CD4-positive, alpha-beta T cell treated with Interleukin-10 for 1 hour (primary cell): ENCODE measurements around the gene ATG12.
"Not testable (repeated sequence)": the region's sequence is repeated elsewhere in the genome, so short reads cannot be mapped to it uniquely, and the experiment has no call there.

Experiments used
- DNase-seq: peaks from one replicate; pipeline ENCODE4 v3.0.0-alpha.2; 2020

Gene ATG12

GRCh38 chr5:115842089-115842935 is 947 bp upstream of the ATG12 start:
- peak; percentile 16 for DNase-seq

DNA sequence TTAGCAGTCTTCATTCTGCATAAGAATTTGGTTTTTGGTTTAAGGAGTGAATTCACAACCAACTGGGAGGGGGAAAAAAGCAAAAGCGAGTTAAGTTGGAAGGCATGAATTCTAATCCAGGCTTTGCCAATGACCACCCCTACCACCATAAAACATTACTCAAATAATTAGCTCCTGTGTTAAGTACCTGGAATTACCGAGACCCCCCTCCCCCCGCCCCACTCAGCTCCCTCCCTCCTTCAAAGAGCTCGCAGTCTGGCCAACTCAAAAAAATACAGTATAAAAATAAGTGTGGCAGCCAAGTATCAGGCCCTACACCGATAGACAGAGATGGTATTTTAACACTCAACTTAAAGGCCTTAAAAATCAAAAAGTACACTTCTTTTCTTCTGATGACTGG is 492 bp downstream of the ATG12 start:
- DNase-seq = no peak

DNA sequence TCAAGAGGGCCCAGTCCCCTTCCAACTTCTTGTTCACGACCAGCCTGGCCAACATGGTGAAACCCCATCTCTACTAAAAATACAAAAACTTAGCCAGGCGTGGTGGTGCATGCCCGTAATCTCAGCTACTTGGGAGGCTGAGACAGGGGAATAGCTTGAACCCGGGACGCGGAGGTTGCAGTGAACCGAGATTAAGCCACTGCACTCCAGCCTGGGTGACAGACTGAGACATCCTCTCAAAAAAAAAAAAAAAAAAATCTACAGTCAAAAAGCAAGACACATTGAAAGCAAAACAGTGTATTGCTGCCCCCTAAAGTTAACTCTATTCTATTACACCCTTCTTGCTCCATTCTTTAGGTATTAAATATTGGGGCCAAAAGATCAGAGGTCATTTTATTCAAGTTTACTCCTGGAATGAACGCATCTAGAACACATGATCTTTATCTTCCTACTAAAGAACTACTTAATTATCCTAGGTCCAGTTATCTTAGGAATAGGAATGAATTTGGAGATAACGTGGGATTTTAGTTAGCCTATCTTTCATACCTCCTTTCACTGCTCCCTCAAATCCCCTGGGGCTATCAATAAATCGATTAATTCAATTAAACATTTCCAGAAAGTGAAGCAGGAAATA is 2.4 kb downstream of the ATG12 start:
- peak; percentile 76 for DNase-seq

DNA sequence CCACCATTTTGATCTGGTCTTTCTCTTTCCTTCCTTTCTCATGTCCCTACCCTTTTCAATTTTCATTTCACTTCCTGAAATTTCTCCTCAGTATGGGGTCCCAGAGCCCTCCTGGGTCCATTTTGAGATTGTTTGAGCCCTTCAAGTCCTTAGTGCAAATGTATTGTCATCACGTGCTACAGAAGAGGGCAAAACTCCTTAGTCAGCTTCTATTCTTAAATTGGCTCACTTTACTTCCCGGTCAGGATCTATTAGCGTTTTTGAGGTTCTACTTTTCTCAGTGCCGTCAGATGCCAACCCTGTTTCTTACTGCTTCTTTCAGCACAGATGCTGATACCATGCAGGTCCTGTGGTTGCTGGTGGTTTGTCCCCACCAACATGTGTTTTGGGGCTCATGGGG is 5.9 kb downstream of the ATG12 start:
- DNase-seq = no peak

DNA sequence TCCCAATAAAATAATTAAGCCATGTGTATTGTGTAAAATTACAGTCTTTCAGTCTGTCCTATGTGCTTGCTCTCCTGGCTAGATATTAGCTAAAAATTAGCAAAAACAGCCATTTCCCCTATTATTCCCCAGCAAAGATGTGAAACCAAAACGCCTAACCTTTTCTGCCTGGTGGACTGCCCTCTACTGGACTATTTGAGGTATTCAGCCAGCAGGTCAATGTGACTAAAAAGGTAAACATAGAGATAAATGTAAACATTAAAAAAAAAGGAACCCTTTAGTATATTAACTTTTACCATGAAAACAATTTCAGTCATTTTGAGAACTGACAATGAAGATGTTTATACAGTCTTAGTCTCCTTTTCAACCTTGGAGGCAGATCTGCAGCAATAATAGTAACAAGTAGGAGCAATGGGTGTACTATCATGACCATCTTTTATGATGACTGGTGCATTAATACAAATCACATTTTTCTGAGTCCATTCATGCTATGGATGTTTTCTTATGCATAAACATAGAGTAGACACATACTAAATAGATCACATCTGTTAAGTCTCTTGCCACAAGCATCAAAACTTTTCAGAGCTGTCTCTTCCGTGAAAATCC is 10.1 kb downstream of the ATG12 start:
- peak; percentile 62 for DNase-seq

DNA sequence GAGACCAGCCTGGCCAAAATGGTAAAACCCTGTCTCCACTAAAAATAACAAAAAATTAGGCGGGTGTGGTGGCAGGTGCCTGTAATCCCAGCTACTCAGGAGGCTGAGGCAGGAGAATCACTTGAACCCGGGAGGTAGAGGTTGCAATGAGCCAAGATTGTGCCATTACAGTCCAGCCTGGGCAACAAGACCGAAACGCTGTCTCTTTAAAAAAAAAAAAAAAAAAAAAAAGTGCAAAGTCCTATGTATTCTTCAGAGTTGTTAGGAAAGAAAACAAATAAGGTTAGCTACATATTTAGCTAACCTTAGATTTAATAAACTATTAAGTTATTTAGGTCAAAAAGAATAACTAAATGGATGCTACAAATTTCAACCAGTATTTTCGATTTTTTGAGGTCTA is 11.5 kb downstream of the ATG12 start:
- DNase-seq = no peak

- no peak for DNase-seq
These were observed 15.4 kb downstream of the ATG12 start for GRCh38 chr5:115825948-115826347.

- not testable (repeated sequence) for DNase-seq
These were observed 16.4 kb downstream of the ATG12 start for GRCh38 chr5:115824983-115825382.

DNA sequence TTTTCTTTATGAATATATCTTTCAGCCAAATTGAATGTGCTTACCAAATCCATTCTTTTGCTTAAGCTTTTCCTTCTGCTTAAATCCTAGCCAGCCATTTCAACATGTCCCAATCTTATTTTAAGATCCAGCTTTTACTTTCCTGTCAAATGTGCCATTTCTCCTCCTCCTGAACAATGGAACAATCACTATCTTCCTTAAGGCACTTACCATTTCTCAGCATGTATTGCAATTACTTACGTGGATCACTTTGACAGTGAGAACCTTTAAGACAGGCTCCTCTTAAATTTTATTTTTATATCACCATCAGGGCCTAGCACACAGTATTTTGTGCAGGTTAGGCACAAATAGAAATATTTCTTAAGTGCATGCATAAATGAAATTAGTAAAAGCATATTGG is 20.5 kb downstream of the ATG12 start:
- no peak for DNase-seq

GRCh38 chr5:115818821-115819220 is 22.5 kb downstream of the ATG12 start:
- no peak for DNase-seq

GRCh38 chr5:115817386-115817785 is 24.0 kb downstream of the ATG12 start:
- DNase-seq = no peak

GRCh38 chr5:115816226-115817081 is 24.9 kb downstream of the ATG12 start, which contains the start of gene CDO1:
TSS of gene CDO1 (minus strand) at chr5:115816659. CDS start at chr5:115816397, 262 bp downstream.
- no peak for DNase-seq

- no peak for DNase-seq
These were observed 25.6 kb downstream of the ATG12 start for GRCh38 chr5:115815693-115816225.

DNA sequence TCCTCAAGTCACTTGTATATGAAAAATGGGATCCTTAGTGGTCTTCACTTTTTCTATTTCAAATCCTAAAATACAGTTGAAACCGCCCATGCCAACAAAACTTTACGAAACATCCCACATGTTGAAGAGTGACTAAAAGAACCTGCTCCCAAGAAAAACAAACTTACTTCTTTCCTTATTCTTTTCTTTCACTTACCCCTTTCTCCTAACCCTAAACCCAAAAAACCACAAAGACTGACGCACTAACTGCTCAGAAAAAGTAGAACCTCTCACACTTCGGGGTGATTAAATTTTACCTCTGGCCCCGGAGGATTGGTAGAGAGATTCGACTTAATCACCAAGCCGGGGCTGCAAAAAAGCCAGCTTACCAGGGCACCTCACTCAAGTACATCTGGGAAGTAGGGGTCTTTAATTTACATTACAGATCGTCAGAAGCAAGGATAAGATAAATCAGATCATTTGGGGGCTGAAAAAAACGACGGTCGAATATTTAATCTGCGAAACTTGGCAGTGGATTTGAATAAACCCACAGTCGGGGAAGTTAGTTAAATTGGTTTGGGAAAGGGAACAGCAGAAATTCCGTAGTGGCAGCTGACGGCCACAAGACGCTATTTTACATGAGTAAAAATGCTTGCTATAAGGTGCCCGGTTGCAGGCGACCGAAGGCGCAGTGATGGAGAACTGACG is 26.2 kb downstream of the ATG12 start:
- no peak for DNase-seq

GRCh38 chr5:115813719-115814118 is 27.6 kb downstream of the ATG12 start:
- DNase-seq = no peak

GRCh38 chr5:115812372-115812771 is 29.0 kb downstream of the ATG12 start:
- no peak for DNase-seq

- no peak for DNase-seq
These were observed 30.0 kb downstream of the ATG12 start for GRCh38 chr5:115811406-115811805.

DNA sequence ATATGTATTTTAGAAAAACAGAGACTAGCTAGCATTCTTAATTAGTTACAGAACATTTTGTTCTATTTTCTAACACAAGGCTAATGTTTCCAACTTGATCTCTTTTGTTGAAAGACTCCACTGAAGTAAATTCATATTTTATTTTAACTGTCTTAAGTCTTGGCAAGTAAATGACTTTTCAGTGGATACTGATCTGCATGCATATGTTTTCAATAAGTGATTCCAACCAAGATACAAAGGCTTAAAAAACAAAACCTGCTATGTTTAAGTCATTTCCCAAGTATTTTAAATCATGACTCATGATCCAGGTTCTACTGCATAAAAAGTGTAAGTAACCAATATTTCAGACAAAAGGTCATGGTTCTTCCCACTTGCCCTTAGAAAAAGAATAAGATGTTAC is 30.6 kb downstream of the ATG12 start:
- DNase-seq = no peak

DNA sequence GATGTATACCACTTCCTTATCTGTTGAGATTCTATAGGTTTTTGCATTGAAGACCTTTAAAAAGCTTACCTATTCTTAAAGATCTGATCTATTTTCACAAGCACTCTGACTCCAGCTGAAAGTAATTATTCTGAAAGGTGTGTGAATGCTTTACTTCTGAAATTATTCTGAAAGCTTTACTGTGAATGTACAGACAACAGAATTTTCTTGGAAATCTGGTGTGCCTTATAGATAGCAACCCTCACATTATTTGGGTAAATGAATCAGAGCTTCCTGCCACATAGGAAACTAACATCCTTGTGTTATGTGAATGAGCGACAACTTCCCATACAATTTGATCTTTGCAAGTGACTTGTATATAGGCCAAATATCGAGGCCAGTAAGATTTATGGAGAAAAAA is 31.4 kb downstream of the ATG12 start:
- no peak for DNase-seq

- DNase-seq = not testable (repeated sequence)
These were observed 33.3 kb downstream of the ATG12 start for GRCh38 chr5:115808066-115808465.

DNA sequence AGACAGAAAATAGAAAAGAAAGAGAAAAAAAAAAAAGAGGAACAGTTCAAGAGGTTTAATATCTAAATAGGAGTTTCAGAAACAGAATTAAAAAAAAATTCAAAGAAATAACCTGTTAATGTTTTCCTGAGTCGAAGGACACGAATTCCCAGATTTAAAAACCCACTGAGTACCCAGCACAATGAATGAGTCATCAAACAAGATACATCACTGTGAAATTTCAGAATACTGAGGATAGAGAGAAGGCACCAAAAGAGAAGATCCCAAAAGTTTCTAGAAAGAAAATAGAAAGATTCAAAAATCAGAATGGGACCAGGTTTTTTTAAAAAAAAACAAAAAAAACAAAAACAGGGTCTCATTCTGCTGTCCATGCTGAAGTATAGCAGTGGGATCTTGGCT is 33.7 kb downstream of the ATG12 start:
- no peak for DNase-seq
